Lower leg skin (tissue), 3 donors: ENCODE results near the gene CBR1.

Source experiments
- POLR2A ChIP-seq, 2 donors: fragments of 450-650 bp; IDR thresholded peaks; one replicate each; pipeline ENCODE4 v1.6.1; 2016 to 2017; ENCODE audit warnings: antibody characterized with exemption in 2 of 2, mild to moderate bottlenecking in 1 of 2, moderate library complexity in 1 of 2
- TF ChIP-seq, protein P1 (sequence below), 3 donors: fragments of 450-650 bp; IDR thresholded peaks; one replicate each; pipeline ENCODE4 v1.5.1; 2016; ENCODE audit warnings: antibody characterized with exemption in 3 of 3, mild to moderate bottlenecking in 3 of 3, moderate library complexity in 2 of 3

DNA sequence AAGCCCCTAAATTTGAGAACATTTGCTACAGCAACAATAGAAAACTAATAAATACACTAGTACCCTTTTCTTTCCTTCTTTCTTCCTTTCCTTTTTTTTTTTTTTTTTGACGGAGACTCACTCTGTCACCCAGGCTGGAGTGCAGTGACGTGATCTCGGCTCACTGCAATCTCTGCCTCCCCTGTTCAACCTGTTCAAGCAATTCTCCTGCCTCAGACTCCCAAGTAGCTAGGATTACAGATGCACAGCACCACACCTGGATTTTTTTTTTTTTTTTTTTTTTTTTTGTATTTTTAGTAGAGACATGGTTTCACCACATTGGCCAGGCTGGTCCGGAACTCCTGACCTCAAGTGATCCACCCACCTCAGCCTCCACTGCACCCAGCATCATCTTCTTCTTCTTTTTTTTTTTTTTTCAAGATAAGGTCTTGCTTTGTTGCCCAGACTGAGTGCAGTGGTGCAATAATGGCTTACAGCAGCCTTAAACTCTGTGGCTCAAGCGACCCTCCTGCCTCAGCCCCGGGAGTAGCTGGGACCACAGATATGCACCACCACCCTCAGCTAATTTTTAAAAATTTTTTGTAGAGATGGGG, 45.4 kb downstream of the CBR1 start:
- TF ChIP-seq, protein P1, sequence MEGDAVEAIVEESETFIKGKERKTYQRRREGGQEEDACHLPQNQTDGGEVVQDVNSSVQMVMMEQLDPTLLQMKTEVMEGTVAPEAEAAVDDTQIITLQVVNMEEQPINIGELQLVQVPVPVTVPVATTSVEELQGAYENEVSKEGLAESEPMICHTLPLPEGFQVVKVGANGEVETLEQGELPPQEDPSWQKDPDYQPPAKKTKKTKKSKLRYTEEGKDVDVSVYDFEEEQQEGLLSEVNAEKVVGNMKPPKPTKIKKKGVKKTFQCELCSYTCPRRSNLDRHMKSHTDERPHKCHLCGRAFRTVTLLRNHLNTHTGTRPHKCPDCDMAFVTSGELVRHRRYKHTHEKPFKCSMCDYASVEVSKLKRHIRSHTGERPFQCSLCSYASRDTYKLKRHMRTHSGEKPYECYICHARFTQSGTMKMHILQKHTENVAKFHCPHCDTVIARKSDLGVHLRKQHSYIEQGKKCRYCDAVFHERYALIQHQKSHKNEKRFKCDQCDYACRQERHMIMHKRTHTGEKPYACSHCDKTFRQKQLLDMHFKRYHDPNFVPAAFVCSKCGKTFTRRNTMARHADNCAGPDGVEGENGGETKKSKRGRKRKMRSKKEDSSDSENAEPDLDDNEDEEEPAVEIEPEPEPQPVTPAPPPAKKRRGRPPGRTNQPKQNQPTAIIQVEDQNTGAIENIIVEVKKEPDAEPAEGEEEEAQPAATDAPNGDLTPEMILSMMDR (IDR thresholded peaks at IDR 0.05), result no peak
- no peak for TF ChIP-seq POLR2A (IDR thresholded peaks at IDR 0.05)
